GM12875 (cell line): ENCODE data around the gene CADM2.

ENCODE experiments used
- H3K4me3 ChIP-seq: one replicate; pipeline ENCODE4 v1.5.1; 2011; ENCODE audit warnings: low read depth, low read length, control low read depth
- TF ChIP-seq, protein P1 (sequence below): IDR thresholded peaks from 2 replicates; pipeline ENCODE4 v1.5.1; 2011; ENCODE audit warnings: low read depth, mild to moderate bottlenecking, control low read depth, inconsistent platforms, low read length, moderate library complexity, borderline replicate concordance; ENCODE audit not compliant: insufficient read depth

The CADM2 gene

DNA sequence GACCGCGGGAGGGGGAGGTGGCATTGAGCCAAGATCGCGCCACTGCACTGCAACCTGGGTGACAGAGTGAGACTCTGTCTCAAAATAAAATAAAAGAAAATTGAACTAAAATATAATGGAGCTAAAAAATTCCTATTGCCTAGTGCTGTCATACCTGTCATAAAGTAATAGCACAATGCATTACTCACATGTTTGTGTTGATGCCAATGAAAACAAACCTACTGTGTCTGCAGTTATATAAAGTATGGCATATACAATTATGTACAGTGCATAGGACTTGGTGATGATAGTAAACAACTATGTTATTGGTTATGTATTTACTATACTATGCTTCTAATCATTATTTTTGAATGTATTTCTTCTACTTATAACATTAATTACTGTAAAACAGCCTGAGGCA is 411.6 kb downstream of the CADM2 start:
- TF ChIP-seq, protein P1, sequence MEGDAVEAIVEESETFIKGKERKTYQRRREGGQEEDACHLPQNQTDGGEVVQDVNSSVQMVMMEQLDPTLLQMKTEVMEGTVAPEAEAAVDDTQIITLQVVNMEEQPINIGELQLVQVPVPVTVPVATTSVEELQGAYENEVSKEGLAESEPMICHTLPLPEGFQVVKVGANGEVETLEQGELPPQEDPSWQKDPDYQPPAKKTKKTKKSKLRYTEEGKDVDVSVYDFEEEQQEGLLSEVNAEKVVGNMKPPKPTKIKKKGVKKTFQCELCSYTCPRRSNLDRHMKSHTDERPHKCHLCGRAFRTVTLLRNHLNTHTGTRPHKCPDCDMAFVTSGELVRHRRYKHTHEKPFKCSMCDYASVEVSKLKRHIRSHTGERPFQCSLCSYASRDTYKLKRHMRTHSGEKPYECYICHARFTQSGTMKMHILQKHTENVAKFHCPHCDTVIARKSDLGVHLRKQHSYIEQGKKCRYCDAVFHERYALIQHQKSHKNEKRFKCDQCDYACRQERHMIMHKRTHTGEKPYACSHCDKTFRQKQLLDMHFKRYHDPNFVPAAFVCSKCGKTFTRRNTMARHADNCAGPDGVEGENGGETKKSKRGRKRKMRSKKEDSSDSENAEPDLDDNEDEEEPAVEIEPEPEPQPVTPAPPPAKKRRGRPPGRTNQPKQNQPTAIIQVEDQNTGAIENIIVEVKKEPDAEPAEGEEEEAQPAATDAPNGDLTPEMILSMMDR = no peak
- no peak overlapping the region for H3K4me3 ChIP-seq

- no peak overlapping the region for H3K4me3 ChIP-seq
- TF ChIP-seq, protein P1 = no peak
These were observed 417.3 kb downstream of the CADM2 start for GRCh38 chr3:85376131-85376530.

- H3K4me3 ChIP-seq = no peak overlapping the region
- TF ChIP-seq, protein P1 = no peak
These were observed 418.3 kb downstream of the CADM2 start for GRCh38 chr3:85377115-85377514.

DNA sequence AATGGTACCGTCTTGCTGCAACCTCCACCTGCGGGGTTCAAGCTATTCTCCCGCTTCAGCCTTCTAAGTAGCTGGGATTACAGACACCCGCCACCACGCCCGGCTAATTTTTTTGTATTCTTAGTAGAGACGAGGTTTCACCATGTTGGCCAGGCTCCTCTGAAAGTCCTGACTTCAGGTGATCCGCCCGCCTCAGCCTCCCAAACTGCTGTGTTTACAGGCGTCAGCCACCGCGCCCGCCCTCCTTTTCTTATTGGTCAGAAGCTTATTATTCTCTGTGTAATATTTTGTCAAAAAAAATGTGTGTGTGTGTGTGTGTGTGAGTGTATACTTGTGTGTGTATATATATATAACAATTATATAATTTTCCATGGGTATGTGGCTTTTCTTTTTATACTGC is 425.6 kb downstream of the CADM2 start:
- TF ChIP-seq, protein P1 = no peak
- H3K4me3 ChIP-seq = no peak overlapping the region

DNA sequence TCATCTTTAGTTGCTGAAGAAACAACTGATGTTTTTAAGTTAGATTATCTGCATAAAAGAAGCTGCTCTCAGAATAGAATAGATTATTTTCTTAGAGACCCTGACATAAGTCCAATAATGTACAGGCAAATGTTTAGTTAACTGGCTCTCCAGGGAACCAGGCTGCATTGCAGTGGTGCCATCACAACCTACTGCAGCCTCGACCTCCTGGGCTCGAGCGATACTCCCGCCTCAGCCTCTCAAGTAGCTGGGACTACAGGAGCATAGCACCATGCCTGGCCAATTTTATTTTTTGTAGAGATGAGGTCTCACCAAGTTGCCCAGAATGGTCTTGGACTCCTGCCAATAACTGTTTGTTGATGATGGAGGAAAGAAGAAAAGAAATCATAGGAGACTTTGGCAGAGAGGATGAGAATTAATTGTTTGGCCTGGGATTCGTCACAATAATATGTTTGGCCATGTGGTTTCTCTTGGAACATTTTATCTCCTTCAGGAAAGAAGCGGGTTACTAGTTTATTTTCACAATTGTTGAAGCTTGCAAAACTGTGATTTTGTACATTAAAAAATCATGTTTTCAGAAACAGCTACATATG is 429.2 kb downstream of the CADM2 start:
- no peak overlapping the region for H3K4me3 ChIP-seq
- TF ChIP-seq, protein P1 = no peak

- TF ChIP-seq, protein P1 = no peak
- no peak overlapping the region for H3K4me3 ChIP-seq
These were observed 435.6 kb downstream of the CADM2 start for GRCh38 chr3:85394424-85394823.

DNA sequence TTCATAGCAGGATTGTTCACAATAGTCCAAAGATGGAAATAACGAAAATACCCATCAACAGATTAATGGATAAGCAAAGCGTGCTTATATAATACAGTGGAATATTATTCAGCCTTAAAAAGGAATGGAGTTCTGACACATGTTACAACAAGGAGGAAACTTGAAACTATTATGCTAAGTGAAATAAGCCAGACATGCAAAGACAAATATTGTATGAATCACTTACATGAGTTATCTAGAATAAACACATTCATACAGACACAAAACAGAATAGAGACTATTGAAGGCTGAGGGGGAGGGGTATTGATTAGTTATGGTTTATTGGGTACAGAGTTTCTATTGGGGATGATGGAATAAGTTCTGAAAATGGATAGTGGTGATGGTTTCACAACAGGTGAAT is 438.6 kb downstream of the CADM2 start:
- no peak overlapping the region for H3K4me3 ChIP-seq
- TF ChIP-seq, protein P1 = no peak
